B cell (primary cell): ENCODE measurements around the gene DAB2IP. TPM values are rescaled to one million over a fixed set of nuclear protein-coding genes. Genes with fewer than 3 reads are reported as not detected.

ENCODE experiments used
- ATAC-seq: fragments of 200-7000 bp; cut with Tn5 transposase; one replicate; pipeline ENCODE4 v1.10.0; 2021; ENCODE audit warnings: low read depth, mild to moderate bottlenecking, moderate number of reproducible peaks, moderate library complexity
- CTCF ChIA-PET: fragments of 350-600 bp; sonication (Branson Sonifier 250); formaldehyde crosslinking; loops from one replicate; lab custom pipeline; 2021; ENCODE audit warnings: antibody characterized with exemption, inconsistent platforms; lab: Charles Lee
- POLR2A ChIA-PET: fragments of 350-600 bp; sonication (Branson Sonifier 250); formaldehyde crosslinking; loops from one replicate; lab custom pipeline; 2021; ENCODE audit warnings: antibody characterized with exemption; lab: Charles Lee
- DNase-seq: peaks from one replicate; pipeline ENCODE4 v3.0.0; 2013
- H2AFZ ChIP-seq: 2 replicates; pipeline ENCODE4 v1.6.1; 2012; ENCODE audit warnings: mild to moderate bottlenecking, low read depth, low read length; ENCODE audit not compliant: insufficient read depth, poor library complexity, severe bottlenecking
- H3K27ac ChIP-seq, 2 donors: 1 replicate in 1 of 2; 2 replicates in 1 of 2; pipeline ENCODE4 v1.5.1; 2012 to 2013; ENCODE audit warnings: low read length in 2 of 2, mild to moderate bottlenecking in 2 of 2, moderate library complexity in 1 of 2
- H3K27me3 ChIP-seq, 4 experiments: fragments of 200-600 bp in 1 of 4; sonication (generic) in 1 of 4; replicated peaks in 1 of 4; 1 replicate in 2 of 4; 2 replicates in 2 of 4; pipeline versions ENCODE4 v1.6.1 to v1.7.0; 2013 to 2016; ENCODE audit warnings: low read length in 3 of 4, mild to moderate bottlenecking in 2 of 4, mixed read lengths in 1 of 4, moderate library complexity in 1 of 4; ENCODE audit not compliant: insufficient read depth in 4 of 4, control insufficient read depth in 3 of 4; ENCODE audit errors: control extremely low read depth in 1 of 4
- H3K36me3 ChIP-seq, 2 experiments: replicated peaks in 1 of 2; 1 replicate in 1 of 2; 2 replicates in 1 of 2; pipeline versions ENCODE4 v1.6.1 to v1.7.1; 2013; ENCODE audit warnings: low read length in 1 of 2; ENCODE audit not compliant: insufficient read depth in 2 of 2, control insufficient read depth in 1 of 2; ENCODE audit errors: control extremely low read depth in 1 of 2, extremely low read depth in 1 of 2
- H3K4me1 ChIP-seq, 2 donors: fragments of 200-600 bp in 1 of 2; sonication (generic) in 1 of 2; 1 replicate in 1 of 2; 2 replicates in 1 of 2; pipeline versions ENCODE4 v1.5.1 to v1.6.1; 2013 to 2017; ENCODE audit warnings: low read length in 2 of 2; ENCODE audit not compliant: control insufficient read depth in 2 of 2, insufficient read depth in 2 of 2
- H3K4me2 ChIP-seq: replicated peaks from 2 replicates; pipeline ENCODE3; 2012; ENCODE audit warnings: mild to moderate bottlenecking, low read depth, low read length; ENCODE audit not compliant: poor library complexity, severe bottlenecking
- H3K4me3 ChIP-seq, 5 experiments: fragments of 200-600 bp in 1 of 5; sonication (generic) in 1 of 5; 1 replicate in 3 of 5; 2 replicates in 2 of 5; pipeline versions ENCODE4 v1.5.1 to v1.7.0; 2011 to 2016; ENCODE audit warnings: low read length in 4 of 5, mild to moderate bottlenecking in 4 of 5, low read depth in 2 of 5, control low read depth in 1 of 5, moderate library complexity in 1 of 5; ENCODE audit not compliant: insufficient read depth in 1 of 5; ENCODE audit errors: control extremely low read depth in 1 of 5, extremely low read depth in 1 of 5
- H3K79me2 ChIP-seq: fragments of 200-600 bp; sonication (generic); one replicate; pipeline ENCODE4 v1.6.0; 2016; ENCODE audit warnings: low read length; ENCODE audit not compliant: control insufficient read depth, insufficient read depth
- H3K9ac ChIP-seq: fragments of 200-600 bp; sonication (generic); 2 replicates; pipeline ENCODE4 v1.6.1; 2017; ENCODE audit warnings: mild to moderate bottlenecking, low read length, moderate library complexity
- H3K9me3 ChIP-seq, 3 donors: one replicate each; pipeline versions ENCODE4 v1.6.1 to v1.7.1; 2013; ENCODE audit warnings: low read length in 2 of 3; ENCODE audit not compliant: control insufficient read depth in 2 of 3, insufficient read depth in 1 of 3; ENCODE audit errors: control extremely low read depth in 1 of 3
- H4K20me1 ChIP-seq: 2 replicates; pipeline ENCODE4 v1.6.0; 2012; ENCODE audit warnings: mild to moderate bottlenecking, low read length; ENCODE audit not compliant: insufficient read depth, control insufficient read depth, poor library complexity, severe bottlenecking
- H3K27ac Mint-ChIP-seq: one replicate; pipeline ENCODE4 v1.8.0; 2021; ENCODE audit warnings: mixed read lengths
- H3K27me3 Mint-ChIP-seq: one replicate; pipeline ENCODE4 v1.8.0; 2021; ENCODE audit warnings: mixed read lengths
- H3K4me1 Mint-ChIP-seq: one replicate; pipeline ENCODE4 v1.8.0; 2021; ENCODE audit warnings: mixed read lengths
- H3K4me3 Mint-ChIP-seq: one replicate; pipeline ENCODE4 v1.8.0; 2021; ENCODE audit warnings: mixed read lengths
- H3K9me3 Mint-ChIP-seq: one replicate; pipeline ENCODE4 v1.8.0; 2022; ENCODE audit warnings: mixed read lengths; ENCODE audit not compliant: insufficient read depth
- EZH2 ChIP-seq: IDR thresholded peaks from 2 replicates; pipeline ENCODE4 v1.6.1; 2012; ENCODE audit warnings: borderline replicate concordance, low read depth, mild to moderate bottlenecking, moderate library complexity, low read length; ENCODE audit not compliant: insufficient read depth, poor library complexity, severe bottlenecking
- WGBS: methylation state at CpG from one replicate; pipeline ENCODE4 v1.1.5; 2013; ENCODE audit warnings: missing lambda C conversion rate; ENCODE audit not compliant: insufficient coverage; 5-methylcytosine and 5-hydroxymethylcytosine counted together
- intact Hi-C: fragments of 100-400 bp; cut with micrococcal nuclease; formaldehyde crosslinking; loops from one replicate; pipeline ENCODE4 v1.10.0; 2022
- polyA plus RNA-seq: library from polyadenylated mRNA; depleted of rRNA; stranded (reverse); fragments of >200 nt; gene quantifications from 2 replicates; pipeline ENCODE4 v1.2.3, GENCODE V29; 2012
- total RNA-seq, 2 donors: library from RNA; stranded (reverse); fragments of 120-200 nt in 1 of 2; gene quantifications; 1 replicate in 1 of 2; 2 replicates in 1 of 2; pipeline versions ENCODE4 v1.2.3 to v1.2.4, GENCODE V29; 2013 to 2022
- TF ChIP-seq, protein P1 (sequence below): fragments of 200-600 bp; IDR thresholded peaks from one replicate; pipeline ENCODE4 v1.8.0; 2022; ENCODE audit warnings: antibody characterized with exemption, mild to moderate bottlenecking

The DAB2IP gene
- total and polyA plus RNA-seq, 2 donors (not counting 1 experiment from before 2014, with no cell fraction given): 1.1 to 3.9 TPM

DNA sequence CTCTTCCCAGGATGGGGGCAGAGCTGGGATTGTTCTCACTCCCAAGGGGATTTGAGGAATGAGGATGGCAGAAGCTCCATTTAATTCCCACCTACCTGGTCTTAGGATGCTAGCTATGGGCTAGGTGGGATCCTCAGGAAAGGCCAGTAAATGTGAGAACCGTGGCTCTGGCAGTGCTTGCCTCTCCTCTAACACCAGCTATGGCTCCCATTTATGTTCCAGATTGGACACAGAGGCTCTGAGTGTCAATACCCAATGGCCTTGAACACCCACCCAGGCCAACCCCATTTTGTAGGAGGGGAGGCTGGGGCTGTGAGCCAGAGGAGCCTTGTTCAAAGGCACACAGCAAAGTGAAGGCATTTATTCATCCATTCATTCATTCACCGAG is 10.2 kb upstream of the DAB2IP start:
- H3K9me3 ChIP-seq: no peaks in the 10 kb centered on the region
- no peaks in the 10 kb centered on the region for H4K20me1 ChIP-seq
- H3K27me3 ChIP-seq: no peaks in the 10 kb centered on the region
- ChIA-PET CTCF (interaction anchor here (1.3 to 1.6 kb wide), 2 partner anchors 369 to 457 kb away, joined by 3 to 5 read pairs; no protein-coding TSS in a partner anchor), POLR2A (no interaction called here)
- DNase-seq (no peak), ATAC-seq (no peak)
- no peak overlapping the region for H3K9ac ChIP-seq
- no peaks in the 10 kb centered on the region for H3K36me3 ChIP-seq
- H3K27ac Mint-ChIP-seq: no peak overlapping the region
- no peak overlapping the region for H3K27ac ChIP-seq
- H3K4me3 Mint-ChIP-seq: no peak overlapping the region
- peaks cover 0 to 9% of the 10 kb centered on the region in 2 donors for H3K4me1 ChIP-seq
- no peak overlapping the region for H3K4me3 ChIP-seq
- H3K4me2 ChIP-seq: no peak overlapping the region
- H3K4me1 Mint-ChIP-seq: peaks cover 6% of the 10 kb centered on the region
- H3K9me3 Mint-ChIP-seq: no peaks in the 10 kb centered on the region
- H3K27me3 Mint-ChIP-seq: peaks cover 26% of the 10 kb centered on the region
- no peaks in the 10 kb centered on the region for H3K79me2 ChIP-seq
- H2AFZ ChIP-seq: no peak overlapping the region
- WGBS: 88% methylated on average over 2 of the region's 2 CpGs
- no peak for TF ChIP-seq EZH2
- TF ChIP-seq, protein P1, sequence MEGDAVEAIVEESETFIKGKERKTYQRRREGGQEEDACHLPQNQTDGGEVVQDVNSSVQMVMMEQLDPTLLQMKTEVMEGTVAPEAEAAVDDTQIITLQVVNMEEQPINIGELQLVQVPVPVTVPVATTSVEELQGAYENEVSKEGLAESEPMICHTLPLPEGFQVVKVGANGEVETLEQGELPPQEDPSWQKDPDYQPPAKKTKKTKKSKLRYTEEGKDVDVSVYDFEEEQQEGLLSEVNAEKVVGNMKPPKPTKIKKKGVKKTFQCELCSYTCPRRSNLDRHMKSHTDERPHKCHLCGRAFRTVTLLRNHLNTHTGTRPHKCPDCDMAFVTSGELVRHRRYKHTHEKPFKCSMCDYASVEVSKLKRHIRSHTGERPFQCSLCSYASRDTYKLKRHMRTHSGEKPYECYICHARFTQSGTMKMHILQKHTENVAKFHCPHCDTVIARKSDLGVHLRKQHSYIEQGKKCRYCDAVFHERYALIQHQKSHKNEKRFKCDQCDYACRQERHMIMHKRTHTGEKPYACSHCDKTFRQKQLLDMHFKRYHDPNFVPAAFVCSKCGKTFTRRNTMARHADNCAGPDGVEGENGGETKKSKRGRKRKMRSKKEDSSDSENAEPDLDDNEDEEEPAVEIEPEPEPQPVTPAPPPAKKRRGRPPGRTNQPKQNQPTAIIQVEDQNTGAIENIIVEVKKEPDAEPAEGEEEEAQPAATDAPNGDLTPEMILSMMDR: no peak
- intact Hi-C loops: loop anchor here (2.0 kb wide), 1 partner anchor 376 kb away; no protein-coding TSS in a partner anchor

DNA sequence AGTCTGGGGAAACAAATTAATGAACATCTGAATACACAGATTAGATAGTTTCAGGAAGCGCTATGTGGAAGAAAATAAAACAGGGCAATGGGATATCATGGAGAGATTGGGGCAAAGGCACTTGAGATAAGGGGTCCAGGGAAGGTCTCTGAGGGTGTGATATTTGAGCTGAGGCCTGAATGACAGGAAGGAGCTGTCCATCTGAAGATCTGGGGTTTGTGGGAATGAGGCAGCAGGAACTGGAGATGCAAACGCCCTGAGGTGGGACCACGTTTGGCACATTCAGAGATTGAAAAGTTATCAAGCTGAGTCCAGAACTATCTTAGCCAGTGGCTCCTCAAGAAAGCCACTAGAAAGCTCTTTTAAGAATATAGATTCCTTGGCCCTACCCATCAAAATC is 8.7 kb upstream of the DAB2IP start:
- H3K4me1 Mint-ChIP-seq: peaks cover 9% of the 10 kb centered on the region
- no peaks in the 10 kb centered on the region for H3K9me3 ChIP-seq
- no peaks in the 10 kb centered on the region for H3K79me2 ChIP-seq
- no peak for TF ChIP-seq EZH2
- TF ChIP-seq, protein P1: no peak
- H3K27ac ChIP-seq: no peak overlapping the region
- ChIA-PET CTCF (no interaction called here), POLR2A (no interaction called here)
- no peak for ATAC-seq
- intact Hi-C loops: no loop called here
- no peaks in the 10 kb centered on the region for H3K9me3 Mint-ChIP-seq
- H3K36me3 ChIP-seq: no peaks in the 10 kb centered on the region
- H3K4me3 ChIP-seq: no peak overlapping the region
- H3K9ac ChIP-seq: no peak overlapping the region
- H3K4me2 ChIP-seq: no peak overlapping the region
- no peak overlapping the region for H2AFZ ChIP-seq
- H3K27ac Mint-ChIP-seq: no peak overlapping the region
- peaks cover 0 to 9% of the 10 kb centered on the region in 2 donors for H3K4me1 ChIP-seq
- DNase-seq: no peak
- no peak overlapping the region for H3K4me3 Mint-ChIP-seq
- H4K20me1 ChIP-seq: no peaks in the 10 kb centered on the region
- WGBS: 87% methylated on average over 3 of the region's 3 CpGs
- H3K27me3 Mint-ChIP-seq: peaks cover 27% of the 10 kb centered on the region
- peaks cover 0 to 3% (median 0%) of the 10 kb centered on the region in 4 experiments for H3K27me3 ChIP-seq
